Measurements from ENCODE around the gene SNX11. TPM values are rescaled to one million over a fixed set of nuclear protein-coding genes. Genes with fewer than 3 reads are reported as not detected.

The SNX11 gene

GRCh38 chr17:48163809-48164208 lies 56.2 kb downstream of the SNX11 start:
- Histone ChIP-seq H3K27ac (replicated peaks) (no peak overlapping the region), H3K4me3 (replicated peaks; ENCODE audit: insufficient read depth, low read length) (no peak overlapping the region), H3K27me3 (ENCODE audit: insufficient read depth, poor library complexity, severe bottlenecking) (peaks cover 10% of the 10 kb centered on the region)
- no peak for DNase-seq (ENCODE audit: low read depth in 1 of 2, low spot score in 1 of 2)
- TF ChIP-seq SPI1 (IDR thresholded peaks at IDR 0.05; ENCODE audit: borderline replicate concordance, low read depth) (no peak), CTCF (IDR thresholded peaks at IDR 0.05; ENCODE audit: insufficient read depth, low read length) (no peak), POLR2AphosphoS5 (IDR thresholded peaks at IDR 0.05; ENCODE audit: low read depth) (no peak), REST (IDR thresholded peaks at IDR 0.05; ENCODE audit: insufficient replicate concordance, low read depth) (no peak), GABPA (IDR thresholded peaks at IDR 0.05; ENCODE audit: low read depth) (no peak)

GRCh38 chr17:48169926-48170325 lies 62.4 kb downstream of the SNX11 start:
- Histone ChIP-seq H3K4me3 (replicated peaks; ENCODE audit: insufficient read depth, low read length) (no peak overlapping the region), H3K27ac (replicated peaks) (no peak overlapping the region), H3K27me3 (ENCODE audit: insufficient read depth, poor library complexity, severe bottlenecking) (peaks cover 14% of the 10 kb centered on the region)
- no peak for DNase-seq (ENCODE audit: low read depth in 1 of 2, low spot score in 1 of 2)
- TF ChIP-seq POLR2AphosphoS5 (IDR thresholded peaks at IDR 0.05; ENCODE audit: low read depth) (no peak), SPI1 (IDR thresholded peaks at IDR 0.05; ENCODE audit: borderline replicate concordance, low read depth) (no peak), CTCF (IDR thresholded peaks at IDR 0.05; ENCODE audit: insufficient read depth, low read length) (no peak), GABPA (IDR thresholded peaks at IDR 0.05; ENCODE audit: low read depth) (no peak), REST (IDR thresholded peaks at IDR 0.05; ENCODE audit: insufficient replicate concordance, low read depth) (no peak)

Small RNA genes within 50 kb of the gene (microRNA-seq; reads per million reads assigned to microRNA genes)
- gene MIR1203, result not detected

Data from HL-60 (cell line).